Smooth muscle cell (in vitro differentiated cells): Measurements from ENCODE around the gene PRKN. TPM values are rescaled to one million over a fixed set of nuclear protein-coding genes. Genes with fewer than 3 reads are reported as not detected.

Source experiments
- DNase-seq: peaks from one replicate; lab custom pipeline; 2025; ENCODE audit not compliant: unreplicated experiment; lab: John Stamatoyannopoulos, UW
- H2AFZ ChIP-seq: fragments of 200-600 bp; sonication (generic); 2 replicates; pipeline ENCODE4 v1.6.0; 2016; ENCODE audit warnings: antibody characterized with exemption, low read depth, mild to moderate bottlenecking
- H3F3A ChIP-seq: fragments of 200-600 bp; sonication (generic); 2 replicates; pipeline ENCODE4 v1.6.0; 2017; ENCODE audit warnings: antibody characterized with exemption, low read depth
- H3K27ac ChIP-seq: fragments of 200-600 bp; sonication (generic); 2 replicates; pipeline ENCODE4 v1.5.1; 2016; ENCODE audit warnings: low read depth, mild to moderate bottlenecking
- H3K27me3 ChIP-seq: fragments of 200-600 bp; sonication (generic); 2 replicates; pipeline ENCODE4 v1.6.1; 2016; ENCODE audit warnings: low read depth, mild to moderate bottlenecking
- H3K36me3 ChIP-seq: fragments of 200-600 bp; sonication (generic); 2 replicates; pipeline ENCODE4 v1.5.1; 2016; ENCODE audit warnings: low read depth
- H3K4me1 ChIP-seq: fragments of 200-600 bp; sonication (generic); 2 replicates; pipeline ENCODE4 v1.5.1; 2016; ENCODE audit warnings: low read depth
- H3K4me2 ChIP-seq: fragments of 200-600 bp; sonication (generic); 2 replicates; pipeline ENCODE4 v1.6.0; 2016; ENCODE audit warnings: mild to moderate bottlenecking
- H3K4me3 ChIP-seq: fragments of 200-600 bp; sonication (generic); 2 replicates; pipeline ENCODE4 v1.5.1; 2016; ENCODE audit warnings: mild to moderate bottlenecking
- H3K79me2 ChIP-seq: fragments of 200-600 bp; sonication (generic); 2 replicates; pipeline ENCODE4 v1.6.0; 2016; ENCODE audit warnings: low read depth, mild to moderate bottlenecking
- H3K9ac ChIP-seq: fragments of 200-600 bp; sonication (generic); 2 replicates; pipeline ENCODE4 v1.6.0; 2016; ENCODE audit warnings: low read depth
- H3K9me3 ChIP-seq: fragments of 200-600 bp; sonication (generic); replicated peaks from 2 replicates; pipeline ENCODE4 v1.5.1; 2016; ENCODE audit warnings: low read depth
- H4K20me1 ChIP-seq: fragments of 200-600 bp; sonication (generic); 2 replicates; pipeline ENCODE4 v1.6.0; 2016; ENCODE audit warnings: low read depth
- CTCF ChIP-seq: fragments of 200-600 bp; sonication (generic); IDR thresholded peaks from 2 replicates; pipeline ENCODE4 v1.5.1; 2017; ENCODE audit warnings: borderline replicate concordance, mild to moderate bottlenecking, antibody characterized with exemption; ENCODE audit not compliant: insufficient read depth, poor library complexity, severe bottlenecking
- WGBS: methylation state at CpG from one replicate; pipeline ENCODE4 v1.1.7; 2016; ENCODE audit warnings: low lambda C conversion rate; 5-methylcytosine and 5-hydroxymethylcytosine counted together
- polyA plus RNA-seq: library from polyadenylated mRNA; unstranded; fragments of >200 nt; fragmentation: Nextera tagmentation; extraction: Ambion mirVana; gene quantifications from 2 replicates; pipeline ENCODE4 v1.2.1, GENCODE V29; 2016
- total RNA-seq: library from RNA; depleted of rRNA; stranded (reverse); fragments of >200 nt; gene quantifications from 2 replicates; pipeline ENCODE4 v1.2.3, GENCODE V29; 2014

PRKN gene
- total and polyA plus RNA-seq, 2 experiments from 2014 or later: 0.81 to 5.1 TPM

- Histone ChIP-seq H3K36me3 (no peaks in the 10 kb centered on the region), H3K4me1 (peaks cover 7% of the 10 kb centered on the region), H2AFZ (peak overlapping the region; percentile 3), H3K4me2 (peak overlapping the region; percentile 3), H3K79me2 (no peaks in the 10 kb centered on the region), H3K9ac (no peak overlapping the region), H3K27ac (no peak overlapping the region), H4K20me1 (no peaks in the 10 kb centered on the region), H3K4me3 (no peak overlapping the region), H3K27me3 (no peaks in the 10 kb centered on the region), H3F3A (no peaks in the 10 kb centered on the region), H3K9me3 (no peaks in the 10 kb centered on the region)
- WGBS: 16% methylated on average over 8 of the region's 8 CpGs
- DNase-seq: no peak
- no peak for TF ChIP-seq CTCF
These were observed 670.8 kb downstream of the PRKN start for GRCh38 chr6:162056745-162057144.

- no peak for DNase-seq
- Histone ChIP-seq H3K4me1 (peaks cover 7% of the 10 kb centered on the region), H3K4me2 (no peak overlapping the region), H3K79me2 (no peaks in the 10 kb centered on the region), H3K9ac (no peak overlapping the region), H3K27me3 (no peaks in the 10 kb centered on the region), H3K27ac (no peak overlapping the region), H3F3A (no peaks in the 10 kb centered on the region), H2AFZ (no peak overlapping the region), H3K4me3 (no peak overlapping the region), H4K20me1 (no peaks in the 10 kb centered on the region), H3K36me3 (no peaks in the 10 kb centered on the region), H3K9me3 (no peaks in the 10 kb centered on the region)
- WGBS: 95% methylated on average over 11 of the region's 11 CpGs
- TF ChIP-seq CTCF: no peak
These were observed 671.5 kb downstream of the PRKN start for GRCh38 chr6:162056061-162056460.

- DNase-seq: no peak
- Histone ChIP-seq H3F3A (no peaks in the 10 kb centered on the region), H3K27ac (no peak overlapping the region), H3K4me2 (no peak overlapping the region), H3K79me2 (no peaks in the 10 kb centered on the region), H3K4me3 (no peak overlapping the region), H3K4me1 (peaks cover 7% of the 10 kb centered on the region), H2AFZ (no peak overlapping the region), H3K27me3 (no peaks in the 10 kb centered on the region), H3K36me3 (no peaks in the 10 kb centered on the region), H3K9ac (no peak overlapping the region), H4K20me1 (no peaks in the 10 kb centered on the region), H3K9me3 (no peaks in the 10 kb centered on the region)
- TF ChIP-seq CTCF: no peak
- WGBS: 81% methylated on average over 7 of the region's 7 CpGs
These were observed 672.2 kb downstream of the PRKN start for GRCh38 chr6:162055365-162055764.

- H2AFZ ChIP-seq: no peak overlapping the region
- H3K27me3 ChIP-seq: no peaks in the 10 kb centered on the region
- no peak overlapping the region for H3K27ac ChIP-seq
- H3K9ac ChIP-seq: no peak overlapping the region
- H4K20me1 ChIP-seq: no peaks in the 10 kb centered on the region
- H3K36me3 ChIP-seq: no peaks in the 10 kb centered on the region
- no peaks in the 10 kb centered on the region for H3K9me3 ChIP-seq
- no peaks in the 10 kb centered on the region for H3F3A ChIP-seq
- no peak for DNase-seq
- WGBS: 91% methylated on average over 7 of the region's 7 CpGs
- peaks cover 7% of the 10 kb centered on the region for H3K4me1 ChIP-seq
- no peaks in the 10 kb centered on the region for H3K79me2 ChIP-seq
- no peak for TF ChIP-seq CTCF
- no peak overlapping the region for H3K4me2 ChIP-seq
- no peak overlapping the region for H3K4me3 ChIP-seq
These were observed 674.5 kb downstream of the PRKN start for GRCh38 chr6:162053084-162053483.
